ENCODE results near the gene EVI5L. TPM values are rescaled to one million over a fixed set of nuclear protein-coding genes. Genes with fewer than 3 reads are reported as not detected.

Gene EVI5L
- total and polyA plus RNA-seq, 2 of the 13 experiments (the other 11 are each of a cell fraction or from before 2014, with no cell fraction given), result 1.7 to 2.4 TPM

DNA sequence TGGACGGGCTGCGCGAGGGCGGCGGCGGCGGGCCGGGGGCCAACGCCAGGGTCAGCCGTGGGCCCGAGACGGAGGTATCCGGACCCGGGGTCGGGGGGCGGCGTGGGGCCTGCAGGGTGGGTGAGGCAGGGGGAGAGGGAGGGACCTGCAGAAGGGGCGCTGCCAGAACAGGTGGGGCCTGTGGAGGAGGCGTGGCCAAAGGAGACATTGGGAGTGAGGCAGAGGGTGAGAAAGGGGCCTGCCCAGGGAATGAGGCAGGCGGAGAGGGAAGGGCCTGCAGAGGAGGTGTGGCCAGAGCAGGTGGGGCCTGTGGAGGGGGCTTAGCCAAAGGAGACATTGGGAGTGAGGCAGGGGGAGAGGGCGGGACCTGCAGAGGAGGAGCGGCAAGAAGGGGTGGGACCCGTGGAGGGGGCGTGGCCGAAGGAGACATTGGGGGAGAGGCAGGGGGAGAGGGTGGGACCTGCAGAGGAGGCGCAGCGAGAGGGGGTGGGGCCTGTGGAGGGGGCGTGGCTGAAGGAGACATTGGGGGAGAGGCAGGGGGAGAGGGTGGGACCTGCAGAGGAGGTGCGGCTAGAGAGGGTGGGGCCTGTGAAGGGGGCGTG lies 40.0 kb downstream of the EVI5L start:
- H3K79me2 ChIP-seq (ENCODE audit: insufficient read depth, low read length), result no peaks in the 10 kb centered on the region
- no peaks in the 10 kb centered on the region; the same call in 1 of the 2 replicates for H4K20me1 ChIP-seq (ENCODE audit: insufficient read depth, low read length)
- peaks cover 0 to 4% of the 10 kb centered on the region in 2 experiments; a peak in 1 of 5 replicates for H3K27me3 ChIP-seq (ENCODE audit: control insufficient read depth in 1 of 2, insufficient read depth in 2 of 2, low read length in 2 of 2)
- ChIA-PET CTCF (ENCODE audit: low intra/inter-chr PET ratio, low total read pairs) (interaction anchor here (1.1 to 1.2 kb wide), 2 partner anchors 17 to 33 kb away, joined by 4 to 5 read pairs; partner anchors contain the start of gene MAP2K7), POLR2A (interaction anchor here (1.0 to 3.3 kb wide), 11 partner anchors 9 to 73 kb away, joined by 3 to 67 read pairs (median 15); partner anchors contain the start of genes LRRC8E, MAP2K7, SNAPC2 and TIMM44)
- H3K36me3 ChIP-seq (replicated peaks in 1 of 2; ENCODE audit: control insufficient read depth in 1 of 2, insufficient read depth in 2 of 2, low read length in 2 of 2), result no peaks in the 10 kb centered on the region
- in situ Hi-C loops (cut with HindIII; ENCODE audit: extremely low pct_ligation_motif_present, low pct_unique_long_range_greater_than_20kb) (no loop called here), intact Hi-C loops (cut with micrococcal nuclease; ENCODE audit: unreplicated experiment) (loop anchor here (10.0 kb wide), 1 partner anchor 1135 kb away; the partner anchor contains the start of genes GPR108 and TRIP10)
- H2AFZ ChIP-seq (ENCODE audit: low read length), result no peak overlapping the region
- peak overlapping the region; percentile 53 to 74 (median 65) for H3K4me3 ChIP-seq (replicated peaks in 1 of 3; ENCODE audit: insufficient read depth in 1 of 3, low read depth in 2 of 3, low read length in 3 of 3)
- FAIRE-seq, result no peak
- no peaks in the 10 kb centered on the region for H3K9me3 ChIP-seq (ENCODE audit: low read length)
- 2% methylated on average over 30 of the region's 30 CpGs for WGBS (ENCODE audit: low lambda C conversion rate)
- peak overlapping the region; percentile 95 for H3K4me2 ChIP-seq (ENCODE audit: low read depth, low read length)
- DNase-seq (ENCODE audit: low spot score), result peak; percentile 87
- peak overlapping the region; percentile 62 for H3K9ac ChIP-seq (ENCODE audit: insufficient read depth, low read depth, low read length)
- H3K4me1 ChIP-seq (ENCODE audit: insufficient read depth, low read length), result peaks cover 65% of the 10 kb centered on the region
- ATAC-seq, result peak; percentile 46
- BruUV-seq (replicated peaks), result no TSS peak
- peak overlapping the region; percentile 78 for H3K27ac ChIP-seq (ENCODE audit: extremely low read length, insufficient read depth, low read length)
- TF ChIP-seq IKZF1 (IDR thresholded peaks at IDR 0.05) (no peak), YY1 (IDR thresholded peaks at IDR 0.05; ENCODE audit: insufficient read depth, insufficient replicate concordance, low read depth, low read length) (peak; percentile 3), MXI1 (IDR thresholded peaks at IDR 0.05; ENCODE audit: borderline replicate concordance, low read depth, low read length) (0 out of 3 replicates have a peak, but pooled peaks have one; percentile 6), ZFX (CRISPR knock-in tag; IDR thresholded peaks at IDR 0.05; ENCODE audit: low read depth) (no peak; the same call in 1 of the 2 replicates), RBM22 (optimal IDR thresholded peaks at IDR 0.05; ENCODE audit: low read length) (no peak), SIN3A (IDR thresholded peaks at IDR 0.05; ENCODE audit: borderline replicate concordance, low read depth, low read length) (0 out of 2 replicates have a peak, but pooled peaks have one; percentile 13), MEIS2 (CRISPR knock-in tag; IDR thresholded peaks at IDR 0.05) (no peak), PHF21A (CRISPR knock-in tag; IDR thresholded peaks at IDR 0.05) (no peak), POLR2G (IDR thresholded peaks at IDR 0.05; ENCODE audit: low read depth, low read length) (no peak), ZNF124 (CRISPR knock-in tag; IDR thresholded peaks at IDR 0.05) (no peak), KMT2A (CRISPR knock-in tag; IDR thresholded peaks at IDR 0.05) (no peak), JARID2 (CRISPR knock-in tag; IDR thresholded peaks at IDR 0.05; ENCODE audit: insufficient replicate concordance) (no peak), POLR2AphosphoS5 (IDR thresholded peaks at IDR 0.05; ENCODE audit: low read depth, low read length) (no peak)
- TF ChIP-seq, protein P1, sequence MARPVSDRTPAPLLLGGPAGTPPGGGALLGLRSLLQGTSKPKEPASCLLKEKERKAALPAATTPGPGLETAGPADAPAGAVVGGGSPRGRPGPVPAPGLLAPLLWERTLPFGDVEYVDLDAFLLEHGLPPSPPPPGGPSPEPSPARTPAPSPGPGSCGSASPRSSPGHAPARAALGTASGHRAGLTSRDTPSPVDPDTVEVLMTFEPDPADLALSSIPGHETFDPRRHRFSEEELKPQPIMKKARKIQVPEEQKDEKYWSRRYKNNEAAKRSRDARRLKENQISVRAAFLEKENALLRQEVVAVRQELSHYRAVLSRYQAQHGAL (CRISPR knock-in tag; IDR thresholded peaks at IDR 0.05; ENCODE audit: not compliant biosample characterization), result no peak
- TF ChIP-seq, protein P2, sequence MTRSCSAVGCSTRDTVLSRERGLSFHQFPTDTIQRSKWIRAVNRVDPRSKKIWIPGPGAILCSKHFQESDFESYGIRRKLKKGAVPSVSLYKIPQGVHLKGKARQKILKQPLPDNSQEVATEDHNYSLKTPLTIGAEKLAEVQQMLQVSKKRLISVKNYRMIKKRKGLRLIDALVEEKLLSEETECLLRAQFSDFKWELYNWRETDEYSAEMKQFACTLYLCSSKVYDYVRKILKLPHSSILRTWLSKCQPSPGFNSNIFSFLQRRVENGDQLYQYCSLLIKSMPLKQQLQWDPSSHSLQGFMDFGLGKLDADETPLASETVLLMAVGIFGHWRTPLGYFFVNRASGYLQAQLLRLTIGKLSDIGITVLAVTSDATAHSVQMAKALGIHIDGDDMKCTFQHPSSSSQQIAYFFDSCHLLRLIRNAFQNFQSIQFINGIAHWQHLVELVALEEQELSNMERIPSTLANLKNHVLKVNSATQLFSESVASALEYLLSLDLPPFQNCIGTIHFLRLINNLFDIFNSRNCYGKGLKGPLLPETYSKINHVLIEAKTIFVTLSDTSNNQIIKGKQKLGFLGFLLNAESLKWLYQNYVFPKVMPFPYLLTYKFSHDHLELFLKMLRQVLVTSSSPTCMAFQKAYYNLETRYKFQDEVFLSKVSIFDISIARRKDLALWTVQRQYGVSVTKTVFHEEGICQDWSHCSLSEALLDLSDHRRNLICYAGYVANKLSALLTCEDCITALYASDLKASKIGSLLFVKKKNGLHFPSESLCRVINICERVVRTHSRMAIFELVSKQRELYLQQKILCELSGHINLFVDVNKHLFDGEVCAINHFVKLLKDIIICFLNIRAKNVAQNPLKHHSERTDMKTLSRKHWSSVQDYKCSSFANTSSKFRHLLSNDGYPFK (CRISPR knock-in tag; IDR thresholded peaks at IDR 0.05; ENCODE audit: borderline replicate concordance), result peak; percentile 75; the same call in 1 of the 2 replicates
- TF ChIP-seq, protein P3, sequence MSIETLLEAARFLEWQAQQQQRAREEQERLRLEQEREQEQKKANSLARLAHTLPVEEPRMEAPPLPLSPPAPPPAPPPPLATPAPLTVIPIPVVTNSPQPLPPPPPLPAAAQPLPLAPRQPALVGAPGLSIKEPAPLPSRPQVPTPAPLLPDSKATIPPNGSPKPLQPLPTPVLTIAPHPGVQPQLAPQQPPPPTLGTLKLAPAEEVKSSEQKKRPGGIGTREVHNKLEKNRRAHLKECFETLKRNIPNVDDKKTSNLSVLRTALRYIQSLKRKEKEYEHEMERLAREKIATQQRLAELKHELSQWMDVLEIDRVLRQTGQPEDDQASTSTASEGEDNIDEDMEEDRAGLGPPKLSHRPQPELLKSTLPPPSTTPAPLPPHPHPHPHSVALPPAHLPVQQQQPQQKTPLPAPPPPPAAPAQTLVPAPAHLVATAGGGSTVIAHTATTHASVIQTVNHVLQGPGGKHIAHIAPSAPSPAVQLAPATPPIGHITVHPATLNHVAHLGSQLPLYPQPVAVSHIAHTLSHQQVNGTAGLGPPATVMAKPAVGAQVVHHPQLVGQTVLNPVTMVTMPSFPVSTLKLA (IDR thresholded peaks at IDR 0.05), result no peak
- TF ChIP-seq, protein P4, sequence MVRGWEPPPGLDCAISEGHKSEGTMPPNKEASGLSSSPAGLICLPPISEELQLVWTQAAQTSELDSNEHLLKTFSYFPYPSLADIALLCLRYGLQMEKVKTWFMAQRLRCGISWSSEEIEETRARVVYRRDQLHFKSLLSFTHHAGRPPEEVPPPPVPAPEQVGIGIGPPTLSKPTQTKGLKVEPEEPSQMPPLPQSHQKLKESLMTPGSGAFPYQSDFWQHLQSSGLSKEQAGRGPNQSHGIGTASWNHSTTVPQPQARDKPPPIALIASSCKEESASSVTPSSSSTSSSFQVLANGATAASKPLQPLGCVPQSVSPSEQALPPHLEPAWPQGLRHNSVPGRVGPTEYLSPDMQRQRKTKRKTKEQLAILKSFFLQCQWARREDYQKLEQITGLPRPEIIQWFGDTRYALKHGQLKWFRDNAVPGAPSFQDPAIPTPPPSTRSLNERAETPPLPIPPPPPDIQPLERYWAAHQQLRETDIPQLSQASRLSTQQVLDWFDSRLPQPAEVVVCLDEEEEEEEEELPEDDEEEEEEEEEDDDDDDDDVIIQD (CRISPR knock-in tag; IDR thresholded peaks at IDR 0.05; ENCODE audit: low read depth), result peak; percentile 85; the same call in 1 of the 2 replicates
